Tibial nerve (tissue), 4 donors: ENCODE data around the gene OGN. TPM values are rescaled to one million over a fixed set of nuclear protein-coding genes. Genes with fewer than 3 reads are reported as not detected.

ENCODE experiments used
- DNase-seq, 2 donors: peaks; one replicate each; pipeline ENCODE4 v3.0.0-alpha.2; 2019; ENCODE audit warnings: low spot score in 2 of 2
- H3K27ac ChIP-seq, 4 donors: fragments of 200-600 bp; sonication (generic) in 3 of 4; one replicate each; pipeline ENCODE4 v1.5.1; 2017 to 2019; ENCODE audit warnings: mild to moderate bottlenecking in 1 of 4
- H3K27me3 ChIP-seq, 2 donors: fragments of 200-600 bp; sonication (generic) in 1 of 2; one replicate each; pipeline versions ENCODE4 v1.5.1 to v1.6.0; 2017 to 2019
- H3K36me3 ChIP-seq, 3 donors: fragments of 200-600 bp; sonication (generic); one replicate each; pipeline ENCODE4 v1.5.1; 2018 to 2019
- H3K4me1 ChIP-seq, 4 donors: fragments of 200-600 bp; sonication (generic) in 3 of 4; one replicate each; pipeline ENCODE4 v1.5.1; 2017 to 2019
- H3K4me3 ChIP-seq, 4 donors: fragments of 200-600 bp; sonication (generic) in 3 of 4; one replicate each; pipeline ENCODE4 v1.5.1; 2017 to 2019; ENCODE audit warnings: mild to moderate bottlenecking in 1 of 4, moderate library complexity in 1 of 4
- H3K9me3 ChIP-seq, 4 donors: fragments of 200-600 bp; sonication (generic) in 3 of 4; one replicate each; pipeline ENCODE4 v1.5.1; 2017 to 2019
- EP300 ChIP-seq, 2 donors: sonication (generic); formaldehyde crosslinking; IDR thresholded peaks; one replicate each; pipeline ENCODE4 v1.6.1; 2017; ENCODE audit warnings: antibody characterized with exemption in 2 of 2, mild to moderate bottlenecking in 1 of 2
- POLR2A ChIP-seq, 2 donors: fragments of 450-650 bp; IDR thresholded peaks; one replicate each; pipeline ENCODE4 v1.6.1; 2017; ENCODE audit warnings: antibody characterized with exemption in 2 of 2, mild to moderate bottlenecking in 2 of 2, moderate library complexity in 2 of 2
- WGBS, 2 donors: methylation state at CpG; one replicate each; pipeline ENCODE4 v1.1.5; 2018; 5-methylcytosine and 5-hydroxymethylcytosine counted together
- total RNA-seq, 4 donors: library from RNA; depleted of rRNA; stranded (reverse); fragments of >200 nt; gene quantifications; one replicate each; pipeline ENCODE4 v1.1.0, GENCODE V29; 2016
- TF ChIP-seq, protein P1 (sequence below), 5 experiments: fragments of 200-600 bp in 3 of 5; fragments of 450-650 bp in 2 of 5; sonication (generic) in 3 of 5; IDR thresholded peaks; one replicate each; pipeline ENCODE4 v1.5.1; 2016 to 2019; ENCODE audit warnings: antibody characterized with exemption in 5 of 5, mild to moderate bottlenecking in 3 of 5, moderate library complexity in 2 of 5

Gene OGN
- total RNA-seq, 4 donors from 2014 or later: 4.2 to 33.9 (median 18.4) TPM

DNA sequence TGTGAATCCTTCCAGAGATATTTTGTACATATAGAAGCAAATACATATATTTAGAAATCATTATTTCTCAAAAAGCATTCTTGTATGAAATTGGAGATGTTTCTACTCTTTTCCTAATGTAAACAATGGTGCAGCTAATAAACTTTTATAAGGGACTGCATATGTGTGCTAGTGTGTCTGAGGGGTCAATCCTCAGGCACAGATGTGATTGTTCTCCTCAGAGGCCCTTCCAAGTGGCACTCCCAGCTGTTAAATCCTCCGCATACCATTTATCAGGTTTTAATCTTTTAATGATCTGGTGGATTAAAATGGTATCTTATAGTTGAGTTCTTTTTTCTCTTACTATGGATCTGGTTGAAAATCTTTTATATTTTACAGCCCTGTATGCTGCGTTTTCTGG lies 25.5 kb upstream of the OGN start:
- 84 to 92% methylated on average over 2 of the region's 2 CpGs for WGBS, 2 donors
- peaks cover 0 to 20% (median 0%) of the 10 kb centered on the region in 4 donors for H3K4me1 ChIP-seq
- no peak overlapping the region for H3K4me3 ChIP-seq

DNA sequence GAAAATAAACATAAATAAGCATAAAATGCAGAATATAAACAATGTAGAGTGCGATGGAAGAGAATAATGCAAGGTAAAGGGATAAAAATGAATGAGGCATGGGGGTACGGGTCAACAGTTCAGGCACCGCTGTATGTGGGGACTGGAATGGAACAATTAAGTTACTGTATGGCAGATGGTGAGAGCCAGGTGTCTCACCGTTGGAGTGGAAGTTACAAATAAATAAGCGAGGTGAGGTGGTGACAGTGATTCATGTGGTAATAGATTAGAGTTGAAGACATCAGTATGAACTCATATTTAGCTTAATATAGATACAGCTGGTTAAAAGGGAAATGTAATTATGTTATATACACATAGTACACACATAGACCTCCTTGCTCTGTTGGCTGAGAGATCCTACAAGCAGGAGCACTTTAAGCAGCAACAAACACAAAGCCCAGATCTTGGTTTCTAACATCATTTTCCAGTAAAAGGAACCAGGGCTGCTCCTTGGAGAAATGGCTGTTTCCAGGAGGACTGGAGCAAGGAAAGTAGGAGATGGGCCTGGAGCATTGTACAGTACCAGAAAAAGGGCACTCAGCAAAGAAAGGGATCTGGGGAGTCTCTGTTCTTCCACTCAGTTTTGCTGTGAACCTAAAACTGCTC lies 22.2 kb upstream of the OGN start:
- 67% methylated on average over 5 of the region's 5 CpGs for WGBS, 2 donors
- peaks cover 0 to 24% (median 0%) of the 10 kb centered on the region in 4 donors for H3K4me1 ChIP-seq
- TF ChIP-seq EP300 (IDR thresholded peaks at IDR 0.05) (no peak), POLR2A (IDR thresholded peaks at IDR 0.05) (no peak)
- TF ChIP-seq, protein P1, sequence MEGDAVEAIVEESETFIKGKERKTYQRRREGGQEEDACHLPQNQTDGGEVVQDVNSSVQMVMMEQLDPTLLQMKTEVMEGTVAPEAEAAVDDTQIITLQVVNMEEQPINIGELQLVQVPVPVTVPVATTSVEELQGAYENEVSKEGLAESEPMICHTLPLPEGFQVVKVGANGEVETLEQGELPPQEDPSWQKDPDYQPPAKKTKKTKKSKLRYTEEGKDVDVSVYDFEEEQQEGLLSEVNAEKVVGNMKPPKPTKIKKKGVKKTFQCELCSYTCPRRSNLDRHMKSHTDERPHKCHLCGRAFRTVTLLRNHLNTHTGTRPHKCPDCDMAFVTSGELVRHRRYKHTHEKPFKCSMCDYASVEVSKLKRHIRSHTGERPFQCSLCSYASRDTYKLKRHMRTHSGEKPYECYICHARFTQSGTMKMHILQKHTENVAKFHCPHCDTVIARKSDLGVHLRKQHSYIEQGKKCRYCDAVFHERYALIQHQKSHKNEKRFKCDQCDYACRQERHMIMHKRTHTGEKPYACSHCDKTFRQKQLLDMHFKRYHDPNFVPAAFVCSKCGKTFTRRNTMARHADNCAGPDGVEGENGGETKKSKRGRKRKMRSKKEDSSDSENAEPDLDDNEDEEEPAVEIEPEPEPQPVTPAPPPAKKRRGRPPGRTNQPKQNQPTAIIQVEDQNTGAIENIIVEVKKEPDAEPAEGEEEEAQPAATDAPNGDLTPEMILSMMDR (IDR thresholded peaks at IDR 0.05): no peak

More for the DNA sequence above, 25.5 kb upstream of the OGN start:
- TF ChIP-seq EP300 (IDR thresholded peaks at IDR 0.05) (no peak), POLR2A (IDR thresholded peaks at IDR 0.05) (no peak)
- TF ChIP-seq, protein P1 (IDR thresholded peaks at IDR 0.05): no peak
- Histone ChIP-seq H3K27ac (no peak overlapping the region), H3K9me3 (no peaks in the 10 kb centered on the region), H3K36me3 (peaks cover 0 to 5% (median 0%) of the 10 kb centered on the region in 3 donors), H3K27me3 (no peaks in the 10 kb centered on the region)
- DNase-seq: no peak

DNA sequence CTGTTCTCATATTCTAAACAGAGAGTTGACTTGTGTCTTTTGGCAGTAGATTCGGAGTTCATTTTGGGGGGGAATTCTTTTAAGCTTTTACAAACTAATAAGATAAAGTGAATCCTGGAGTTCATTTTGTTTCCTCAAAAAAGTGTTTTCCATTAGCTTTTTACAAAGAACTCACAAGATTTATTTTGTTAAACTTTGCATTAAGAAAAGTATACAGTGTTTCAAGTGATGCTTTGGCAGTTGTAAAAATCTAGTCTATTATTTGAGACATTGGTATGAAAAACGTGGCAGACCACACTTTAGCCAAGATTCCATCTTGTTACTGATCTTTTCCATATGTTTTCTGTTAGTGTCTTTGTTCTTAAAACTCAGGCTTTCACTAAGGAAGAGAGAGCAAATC lies 21.1 kb upstream of the OGN start:
- TF ChIP-seq, protein P1 (IDR thresholded peaks at IDR 0.05): no peak
- TF ChIP-seq EP300 (IDR thresholded peaks at IDR 0.05) (no peak), POLR2A (IDR thresholded peaks at IDR 0.05) (no peak)

More for the DNA sequence above, 22.2 kb upstream of the OGN start:
- no peaks in the 10 kb centered on the region for H3K27me3 ChIP-seq
- peaks cover 0 to 5% (median 0%) of the 10 kb centered on the region in 3 donors for H3K36me3 ChIP-seq
- peak overlapping the region in 2 of 4 donors; percentile 51 to 74 for H3K27ac ChIP-seq
- H3K9me3 ChIP-seq: no peaks in the 10 kb centered on the region
- no peak overlapping the region for H3K4me3 ChIP-seq
- no peak for DNase-seq

GRCh38 chr9:92424340-92424739 lies 20.0 kb upstream of the OGN start, which contains the start of gene OMD:
Gene OMD (minus strand): TSS chr9:92424471. CDS start chr9:92417558, 6,913 bp downstream.
- TF ChIP-seq EP300 (IDR thresholded peaks at IDR 0.05): peak in 1 of 2 donors; percentile 29
- TF ChIP-seq, protein P1 (IDR thresholded peaks at IDR 0.05): no peak
- TF ChIP-seq POLR2A (IDR thresholded peaks at IDR 0.05): no peak
- no peaks in the 10 kb centered on the region for H3K9me3 ChIP-seq
- peak within 1 kb of the TSS; percentile 36 to 74 (median 54) for H3K27ac ChIP-seq
- peak within 1 kb of the TSS; percentile 7 to 51 (median 18) for H3K4me3 ChIP-seq
- DNase-seq: no peak
- H3K36me3 ChIP-seq: no peaks in the 10 kb centered on the region
- peaks cover 0 to 24% (median 0%) of the 10 kb centered on the region in 4 donors for H3K4me1 ChIP-seq
- 56 to 62% methylated on average over 1 of the region's 1 CpG for WGBS, 2 donors
- no peaks in the 10 kb centered on the region for H3K27me3 ChIP-seq

More for the DNA sequence above, 21.1 kb upstream of the OGN start:
- no peaks in the 10 kb centered on the region for H3K9me3 ChIP-seq
- H3K4me1 ChIP-seq: peaks cover 0 to 24% (median 0%) of the 10 kb centered on the region in 4 donors
- 15 to 33% methylated on average over 2 of the region's 2 CpGs for WGBS, 2 donors
- H3K27me3 ChIP-seq: no peaks in the 10 kb centered on the region
- H3K36me3 ChIP-seq: peaks cover 0 to under 1% (median 0%) of the 10 kb centered on the region in 3 donors
- H3K4me3 ChIP-seq: no peak overlapping the region
- peak overlapping the region in 2 of 4 donors; percentile 51 to 74 for H3K27ac ChIP-seq
- no peak for DNase-seq

DNA sequence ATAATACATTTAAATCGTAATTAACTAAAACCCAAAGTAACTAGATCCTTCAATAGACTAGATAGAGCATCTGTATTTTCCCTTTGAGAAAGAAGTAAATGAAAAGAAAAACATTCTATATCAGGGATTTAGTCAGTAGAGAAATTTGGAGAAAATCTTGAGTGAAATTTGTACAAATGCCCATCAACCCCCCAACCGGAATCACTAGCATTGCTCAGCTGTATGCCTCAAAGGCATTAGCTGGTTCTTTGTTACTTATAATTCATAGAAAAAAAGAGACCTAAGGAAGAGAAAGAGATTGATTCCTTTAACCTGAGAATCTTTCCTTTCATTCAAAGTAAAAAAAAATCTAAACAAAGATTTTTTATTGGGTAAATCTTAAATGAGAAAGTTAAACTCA lies 19.2 kb upstream of the OGN start:
- Histone ChIP-seq H3K4me3 (peak overlapping the region; percentile 1 to 51 (median 18)), H3K27ac (peak overlapping the region; percentile 36 to 74 (median 53))
- 64% methylated on average over 2 of the region's 2 CpGs for WGBS, 2 donors

More for the DNA sequence above, 19.2 kb upstream of the OGN start:
- TF ChIP-seq EP300 (IDR thresholded peaks at IDR 0.05): no peak
- TF ChIP-seq POLR2A (IDR thresholded peaks at IDR 0.05): no peak
- TF ChIP-seq, protein P1 (IDR thresholded peaks at IDR 0.05): no peak
- DNase-seq: no peak
- Histone ChIP-seq H3K36me3 (no peaks in the 10 kb centered on the region), H3K27me3 (no peaks in the 10 kb centered on the region), H3K4me1 (peaks cover 0 to 24% (median 0%) of the 10 kb centered on the region in 4 donors), H3K9me3 (no peaks in the 10 kb centered on the region)
